Hepatocyte (in vitro differentiated cells): ENCODE data around the gene SOBP. TPM values are rescaled to one million over a fixed set of nuclear protein-coding genes. Genes with fewer than 3 reads are reported as not detected.

Experiments
- DNase-seq: peaks from one replicate; pipeline ENCODE4 v3.0.0-alpha.2; 2016; ENCODE audit warnings: low spot score
- H2AFZ ChIP-seq: fragments of 200-600 bp; sonication (generic); 2 replicates; pipeline ENCODE4 v1.6.0; 2016; ENCODE audit warnings: antibody characterized with exemption, mild to moderate bottlenecking
- H3K27ac ChIP-seq: fragments of 200-600 bp; sonication (generic); 2 replicates; pipeline ENCODE4 v1.5.1; 2016; ENCODE audit warnings: mild to moderate bottlenecking
- H3K27me3 ChIP-seq: fragments of 200-600 bp; sonication (generic); 2 replicates; pipeline ENCODE4 v1.6.1; 2016
- H3K36me3 ChIP-seq: fragments of 200-600 bp; sonication (generic); replicated peaks from 2 replicates; pipeline ENCODE4 v1.5.1; 2016; ENCODE audit warnings: low read depth; ENCODE audit not compliant: insufficient read depth
- H3K4me1 ChIP-seq: fragments of 200-600 bp; sonication (generic); 2 replicates; pipeline ENCODE4 v1.5.1; 2016; ENCODE audit warnings: mild to moderate bottlenecking, moderate library complexity; ENCODE audit not compliant: insufficient read depth
- H3K4me2 ChIP-seq: fragments of 200-600 bp; sonication (generic); 2 replicates; pipeline ENCODE4 v1.6.0; 2016
- H3K4me3 ChIP-seq: fragments of 200-600 bp; sonication (generic); 2 replicates; pipeline ENCODE4 v1.5.1; 2016; ENCODE audit warnings: mild to moderate bottlenecking
- H3K79me2 ChIP-seq: fragments of 200-600 bp; sonication (generic); 2 replicates; pipeline ENCODE4 v1.6.0; 2017; ENCODE audit warnings: mild to moderate bottlenecking
- H3K9me2 ChIP-seq: fragments of 200-600 bp; sonication (generic); replicated peaks from 2 replicates; pipeline ENCODE4 v1.6.0; 2017; ENCODE audit warnings: mild to moderate bottlenecking; ENCODE audit not compliant: insufficient read depth
- H3K9me3 ChIP-seq: fragments of 200-600 bp; sonication (generic); 2 replicates; pipeline ENCODE4 v1.5.1; 2016; ENCODE audit warnings: low read depth, mild to moderate bottlenecking
- H4K20me1 ChIP-seq: fragments of 200-600 bp; sonication (generic); 2 replicates; pipeline ENCODE4 v1.6.0; 2016; ENCODE audit warnings: mild to moderate bottlenecking; ENCODE audit not compliant: insufficient read depth, poor library complexity, severe bottlenecking
- EZH2 ChIP-seq: fragments of 200-600 bp; sonication (generic); IDR thresholded peaks from 2 replicates; pipeline ENCODE4 v1.6.1; 2016; ENCODE audit warnings: antibody characterized with exemption, mild to moderate bottlenecking, borderline replicate concordance
- EZH2phosphoT487 ChIP-seq: fragments of 200-600 bp; sonication (generic); IDR thresholded peaks from one replicate; pipeline ENCODE4 v1.6.1; 2018; ENCODE audit warnings: antibody characterized with exemption, mild to moderate bottlenecking, low read depth, moderate library complexity; ENCODE audit not compliant: unreplicated experiment, severe bottlenecking
- WGBS: methylation state at CpG from one replicate; pipeline ENCODE4 v1.1.6; 2016; ENCODE audit warnings: low lambda C conversion rate; ENCODE audit errors: missing lambda C conversion rate; 5-methylcytosine and 5-hydroxymethylcytosine counted together
- polyA plus RNA-seq: library from polyadenylated mRNA; unstranded; fragments of >200 nt; fragmentation: Nextera tagmentation; extraction: Ambion mirVana; gene quantifications from 2 replicates; pipeline ENCODE4 v1.2.1, GENCODE V29; 2016
- total RNA-seq: library from RNA; depleted of rRNA; stranded (reverse); fragments of >200 nt; gene quantifications from 2 replicates; pipeline ENCODE4 v1.2.3, GENCODE V29; 2014
- TF ChIP-seq, protein P1 (sequence below): fragments of 200-600 bp; sonication (generic); IDR thresholded peaks from 2 replicates; pipeline ENCODE4 v1.5.1; 2016; ENCODE audit warnings: antibody characterized with exemption, mild to moderate bottlenecking; ENCODE audit not compliant: poor library complexity

SOBP gene
- total and polyA plus RNA-seq, 2 experiments from 2014 or later, result 2.1 to 2.2 TPM

DNA sequence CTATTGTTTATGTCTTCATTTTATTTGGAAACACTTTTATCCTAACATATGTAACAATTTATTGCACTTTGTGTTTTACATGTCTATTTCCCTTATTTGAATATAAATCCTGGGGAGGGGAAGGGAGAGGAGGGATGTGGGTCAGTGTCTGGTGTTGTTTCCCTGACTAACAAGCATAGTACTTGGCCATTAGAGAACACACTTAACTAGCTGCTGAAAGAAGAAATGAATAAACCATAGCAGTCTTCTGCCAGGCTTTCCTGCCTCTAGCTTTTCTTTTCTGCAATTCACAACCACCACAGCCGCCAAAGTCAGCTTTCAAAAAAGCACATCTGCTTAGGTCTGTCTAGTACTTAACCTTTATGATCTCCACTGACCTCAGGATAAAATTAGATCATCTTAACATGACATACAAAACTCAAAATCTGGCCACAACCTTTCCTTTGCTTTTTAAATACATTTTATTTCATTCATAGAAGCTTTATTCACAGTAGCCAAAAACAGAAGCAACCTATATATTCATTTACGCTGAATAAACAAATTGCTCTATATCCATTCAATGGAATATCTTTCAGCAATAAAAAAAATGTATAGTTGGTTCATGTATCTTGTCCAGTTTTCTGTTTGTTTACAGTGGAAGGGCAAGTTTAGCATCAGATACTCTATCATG, 46.8 kb upstream of the SOBP start:
- Histone ChIP-seq H3K4me3 (no peak overlapping the region), H3K27me3 (no peaks in the 10 kb centered on the region), H3K79me2 (peaks cover 46% of the 10 kb centered on the region), H2AFZ (no peak overlapping the region), H3K9me3 (no peaks in the 10 kb centered on the region), H3K4me1 (no peaks in the 10 kb centered on the region), H3K36me3 (no peaks in the 10 kb centered on the region), H3K4me2 (no peak overlapping the region), H3K27ac (no peak overlapping the region), H4K20me1 (no peaks in the 10 kb centered on the region), H3K9me2 (no peaks in the 10 kb centered on the region)
- TF ChIP-seq EZH2phosphoT487 (no peak), EZH2 (no peak)
- TF ChIP-seq, protein P1, sequence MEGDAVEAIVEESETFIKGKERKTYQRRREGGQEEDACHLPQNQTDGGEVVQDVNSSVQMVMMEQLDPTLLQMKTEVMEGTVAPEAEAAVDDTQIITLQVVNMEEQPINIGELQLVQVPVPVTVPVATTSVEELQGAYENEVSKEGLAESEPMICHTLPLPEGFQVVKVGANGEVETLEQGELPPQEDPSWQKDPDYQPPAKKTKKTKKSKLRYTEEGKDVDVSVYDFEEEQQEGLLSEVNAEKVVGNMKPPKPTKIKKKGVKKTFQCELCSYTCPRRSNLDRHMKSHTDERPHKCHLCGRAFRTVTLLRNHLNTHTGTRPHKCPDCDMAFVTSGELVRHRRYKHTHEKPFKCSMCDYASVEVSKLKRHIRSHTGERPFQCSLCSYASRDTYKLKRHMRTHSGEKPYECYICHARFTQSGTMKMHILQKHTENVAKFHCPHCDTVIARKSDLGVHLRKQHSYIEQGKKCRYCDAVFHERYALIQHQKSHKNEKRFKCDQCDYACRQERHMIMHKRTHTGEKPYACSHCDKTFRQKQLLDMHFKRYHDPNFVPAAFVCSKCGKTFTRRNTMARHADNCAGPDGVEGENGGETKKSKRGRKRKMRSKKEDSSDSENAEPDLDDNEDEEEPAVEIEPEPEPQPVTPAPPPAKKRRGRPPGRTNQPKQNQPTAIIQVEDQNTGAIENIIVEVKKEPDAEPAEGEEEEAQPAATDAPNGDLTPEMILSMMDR, result no peak
- no peak for DNase-seq
- WGBS, result 84% methylated on average over 2 of the region's 2 CpGs

DNA sequence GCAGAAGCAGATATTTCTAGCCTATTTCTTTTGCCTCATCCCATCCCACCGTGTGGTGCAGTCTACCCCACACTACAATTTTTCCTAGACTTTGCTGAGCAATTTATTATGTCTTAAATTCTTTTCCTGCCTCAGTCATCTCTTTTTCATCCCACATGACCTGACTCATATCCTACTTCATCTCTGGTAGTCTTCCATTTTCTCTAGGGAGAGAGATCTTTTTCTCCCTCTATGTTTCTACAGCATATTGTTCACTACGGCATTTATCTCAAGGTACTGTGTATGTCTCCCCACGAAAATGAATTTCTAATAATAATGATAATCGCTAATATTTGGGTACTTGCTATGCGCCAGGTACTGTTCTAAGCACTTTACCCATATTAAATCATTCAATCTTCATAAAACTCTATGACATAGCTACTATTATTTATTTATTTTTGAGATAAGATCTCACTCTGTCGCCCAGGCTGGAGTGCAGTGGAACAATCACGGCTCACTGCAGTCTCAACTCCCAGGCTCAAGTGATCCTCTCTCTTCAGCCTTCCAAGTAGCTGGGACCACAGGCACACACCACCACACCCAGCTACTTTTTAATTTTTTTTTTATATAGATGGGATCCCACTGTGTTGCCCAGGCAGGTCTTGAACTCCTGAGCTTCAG, 46.2 kb upstream of the SOBP start:
- no peak overlapping the region for H3K27ac ChIP-seq
- H4K20me1 ChIP-seq, result no peaks in the 10 kb centered on the region
- TF ChIP-seq, protein P1, result no peak
- no peak for TF ChIP-seq EZH2
- no peaks in the 10 kb centered on the region for H3K9me2 ChIP-seq
- peaks cover 50% of the 10 kb centered on the region for H3K79me2 ChIP-seq
- 94% methylated on average over 7 of the region's 7 CpGs for WGBS
- H2AFZ ChIP-seq, result no peak overlapping the region
- H3K4me1 ChIP-seq, result no peaks in the 10 kb centered on the region
- H3K9me3 ChIP-seq, result no peaks in the 10 kb centered on the region
- no peaks in the 10 kb centered on the region for H3K36me3 ChIP-seq
- no peak overlapping the region for H3K4me3 ChIP-seq
- no peaks in the 10 kb centered on the region for H3K27me3 ChIP-seq
- H3K4me2 ChIP-seq, result no peak overlapping the region
- no peak for DNase-seq

DNA sequence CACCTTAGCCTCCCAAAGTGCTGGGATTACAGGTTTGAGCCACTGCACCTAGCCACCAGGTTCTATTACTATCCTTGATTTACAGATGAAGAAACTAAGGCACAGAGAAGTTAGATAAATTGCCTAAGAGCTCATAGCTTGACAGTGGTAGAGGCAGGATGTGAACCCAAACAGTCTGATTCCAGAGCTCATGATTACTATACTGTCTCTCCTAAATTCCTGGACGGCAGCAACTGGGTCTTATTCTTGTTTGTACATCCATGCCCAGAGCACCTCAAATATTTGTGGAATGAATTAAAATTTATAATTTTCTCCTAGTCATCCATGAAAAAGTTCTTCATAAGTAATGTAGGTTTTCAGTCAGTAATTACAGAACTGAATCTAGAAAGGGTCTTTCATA, 45.6 kb upstream of the SOBP start:
- TF ChIP-seq EZH2phosphoT487, result no peak
- Histone ChIP-seq H3K4me3 (no peak overlapping the region), H3K36me3 (no peaks in the 10 kb centered on the region), H3K9me2 (no peaks in the 10 kb centered on the region), H3K27ac (no peak overlapping the region), H3K27me3 (no peaks in the 10 kb centered on the region), H3K9me3 (no peaks in the 10 kb centered on the region), H3K4me1 (no peaks in the 10 kb centered on the region), H3K4me2 (no peak overlapping the region), H4K20me1 (no peaks in the 10 kb centered on the region), H2AFZ (no peak overlapping the region), H3K79me2 (peaks cover 50% of the 10 kb centered on the region)
- 92% methylated on average over 1 of the region's 1 CpG for WGBS
- DNase-seq, result no peak

DNA sequence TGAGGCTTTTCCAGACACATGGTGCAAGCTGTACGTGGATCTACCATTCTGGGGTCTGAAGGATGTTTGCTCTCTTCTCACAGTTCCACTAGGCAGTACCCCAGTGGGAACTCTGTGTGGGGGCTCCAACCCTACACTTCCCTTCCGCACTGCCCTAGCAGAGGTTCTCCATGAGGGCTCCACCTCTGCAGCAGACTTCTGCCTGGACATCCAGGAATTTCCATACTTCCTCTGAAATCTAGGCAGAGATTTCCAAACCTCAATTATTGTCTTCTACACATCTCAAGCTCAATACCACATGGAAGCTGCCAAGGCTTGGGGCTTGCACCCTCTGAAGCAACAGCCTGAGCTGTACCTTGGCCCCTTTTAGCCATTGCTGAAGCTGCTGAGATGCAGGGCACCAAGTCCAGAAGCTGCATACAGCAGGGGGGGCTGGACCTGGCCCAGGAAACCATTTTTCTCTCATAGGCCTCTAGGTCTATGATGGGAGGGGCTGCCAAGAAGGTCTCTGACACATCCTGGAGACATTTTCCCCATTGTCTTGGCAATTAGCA, 42.2 kb upstream of the SOBP start:
- Histone ChIP-seq H3K9me3 (no peaks in the 10 kb centered on the region), H3K4me1 (no peaks in the 10 kb centered on the region), H3K36me3 (no peaks in the 10 kb centered on the region), H3K79me2 (peaks cover 57% of the 10 kb centered on the region), H3K4me2 (no peak overlapping the region), H3K9me2 (no peaks in the 10 kb centered on the region), H3K27ac (no peak overlapping the region), H4K20me1 (no peaks in the 10 kb centered on the region), H2AFZ (no peak overlapping the region), H3K4me3 (no peak overlapping the region), H3K27me3 (no peaks in the 10 kb centered on the region)
- no peak for DNase-seq
- 97% methylated on average over 2 of the region's 2 CpGs for WGBS
- TF ChIP-seq EZH2, result no peak
- TF ChIP-seq, protein P1, result no peak
- TF ChIP-seq EZH2phosphoT487, result no peak
